Panc1 (cell line): Measurements from ENCODE around the gene UNC93A. TPM values are rescaled to one million over a fixed set of nuclear protein-coding genes. Genes with fewer than 3 reads are reported as not detected.

Experiments
- ATAC-seq: fragments of 200-7000 bp; cut with Tn5 transposase; 2 replicates; pipeline ENCODE4 v1.9.1; 2020; ENCODE audit warnings: mild to moderate bottlenecking, moderate library complexity
- BruUV-seq: library from RNA; stranded (reverse); fragments of 400-500 nt; replicated peaks from 2 replicates; lab custom pipeline; 2021; lab: Mats Ljungman, UMichigan
- CTCF ChIA-PET: fragments of 300-600 bp; sonication (Branson Sonifier 250); formaldehyde crosslinking; loops from one replicate; lab custom pipeline; 2022; ENCODE audit warnings: antibody characterized with exemption; lab: Charles Lee
- POLR2A ChIA-PET: fragments of 300-600 bp; sonication (Branson Sonifier 250); formaldehyde crosslinking; loops from one replicate; lab custom pipeline; 2022; ENCODE audit warnings: antibody characterized with exemption; lab: Charles Lee
- DNase-seq: peaks from one replicate; pipeline ENCODE4 v3.0.0-alpha.2; 2010; ENCODE audit warnings: low read depth, low spot score
- H3K27ac ChIP-seq: 2 replicates; pipeline ENCODE4 v1.5.1; 2011; ENCODE audit warnings: mild to moderate bottlenecking, low read length, inconsistent platforms
- H3K27me3 ChIP-seq: fragments of 200-500 bp; sonication (Bioruptor generic); 2 replicates; pipeline ENCODE4 v1.6.0; 2014; ENCODE audit warnings: low read length, inconsistent platforms; ENCODE audit not compliant: control insufficient read depth, insufficient read depth
- H3K36me3 ChIP-seq: fragments of 200-500 bp; sonication (Bioruptor generic); 2 replicates; pipeline ENCODE4 v1.5.1; 2014; ENCODE audit warnings: inconsistent platforms, mild to moderate bottlenecking, low read length, moderate library complexity; ENCODE audit not compliant: control insufficient read depth, insufficient read depth
- H3K4me1 ChIP-seq: 2 replicates; pipeline ENCODE4 v1.5.1; 2011; ENCODE audit warnings: inconsistent platforms, mild to moderate bottlenecking, low read length, moderate library complexity; ENCODE audit not compliant: control insufficient read depth, insufficient read depth
- H3K4me3 ChIP-seq, 2 experiments: 2 replicates each; pipeline ENCODE4 v1.5.1; 2011 to 2012; ENCODE audit warnings: low read depth in 2 of 2, low read length in 2 of 2, mild to moderate bottlenecking in 2 of 2, inconsistent platforms in 1 of 2, moderate library complexity in 1 of 2
- H3K9me3 ChIP-seq: fragments of 200-500 bp; sonication (Bioruptor generic); 2 replicates; pipeline ENCODE4 v1.5.1; 2014; ENCODE audit warnings: low read depth, mild to moderate bottlenecking, inconsistent platforms, low read length, moderate library complexity; ENCODE audit not compliant: control insufficient read depth, insufficient read depth
- CTCF ChIP-seq: fragments of 450-650 bp; IDR thresholded peaks from 2 replicates; pipeline ENCODE4 v1.5.1; 2017; ENCODE audit warnings: mild to moderate bottlenecking
- POLR2AphosphoS5 ChIP-seq: IDR thresholded peaks from 2 replicates; pipeline ENCODE4 v1.6.1; 2012; ENCODE audit warnings: mild to moderate bottlenecking, low read depth, low read length, moderate library complexity
- REST ChIP-seq, 2 experiments: IDR thresholded peaks; 2 replicates each; pipeline ENCODE4 v1.6.1; 2011 to 2012; ENCODE audit warnings: low read depth in 2 of 2, control low read depth in 1 of 2, low read length in 1 of 2, mild to moderate bottlenecking in 1 of 2, moderate library complexity in 1 of 2; ENCODE audit not compliant: insufficient read depth in 1 of 2
- SIN3A ChIP-seq: IDR thresholded peaks from 2 replicates; pipeline ENCODE4 v1.6.1; 2012; ENCODE audit warnings: low read depth, mild to moderate bottlenecking, low read length, moderate library complexity, borderline replicate concordance; ENCODE audit not compliant: insufficient read depth
- TCF7L2 ChIP-seq: IDR thresholded peaks from 2 replicates; pipeline ENCODE4 v1.6.1; 2011; ENCODE audit warnings: mild to moderate bottlenecking, low read depth, low read length, inconsistent platforms
- in situ Hi-C: cut with HindIII; loops from 2 replicates; pipeline ENCODE4 v1.10.0; 2016; ENCODE audit warnings: low sequenced_read_pairs, low pct_unique_long_range_greater_than_20kb
- intact Hi-C: fragments of 100-400 bp; cut with micrococcal nuclease; formaldehyde crosslinking; loops from one replicate; pipeline ENCODE4 v1.10.0; 2022; ENCODE audit not compliant: unreplicated experiment
- total RNA-seq: library from RNA; stranded (reverse); gene quantifications from one replicate; pipeline ENCODE4 v1.2.1, GENCODE V29; 2021; ENCODE audit not compliant: unreplicated experiment

The UNC93A gene
- total RNA-seq, 1 experiment from 2014 or later = not detected

DNA sequence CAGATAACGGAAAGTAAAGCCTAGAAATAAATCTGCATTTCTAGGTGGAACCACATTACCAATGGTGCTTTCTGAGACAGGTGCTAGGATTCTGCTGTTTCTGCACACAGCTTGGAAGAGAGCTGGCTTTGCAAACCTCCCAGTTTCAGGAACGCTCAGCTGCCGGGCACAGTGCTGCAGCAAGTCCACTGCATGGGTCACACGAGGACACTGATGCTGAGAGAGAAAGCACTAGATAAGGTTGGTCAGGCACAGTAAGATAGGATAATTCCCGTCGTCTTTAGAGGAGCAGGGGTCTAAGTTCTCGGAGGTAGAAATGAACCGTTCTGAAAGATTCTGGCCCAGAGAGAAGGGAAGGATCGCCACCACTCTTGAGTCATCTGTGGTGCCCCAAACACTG, 11.0 kb downstream of the UNC93A start:
- no TSS peak for BruUV-seq
- Histone ChIP-seq H3K4me3 (no peak overlapping the region), H3K27me3 (no peaks in the 10 kb centered on the region), H3K27ac (no peak overlapping the region), H3K9me3 (no peaks in the 10 kb centered on the region), H3K4me1 (no peaks in the 10 kb centered on the region), H3K36me3 (no peaks in the 10 kb centered on the region)
- intact Hi-C loops = no loop called here
- ChIA-PET POLR2A (no interaction called here), CTCF (no interaction called here)
- TF ChIP-seq POLR2AphosphoS5 = no peak
- TF ChIP-seq REST (IDR thresholded peaks at IDR 0.05; ENCODE audit: insufficient read depth in 1 of 2, low read depth in 2 of 2, low read length in 1 of 2) = no peak
- no peak for TF ChIP-seq CTCF
- no peak for TF ChIP-seq TCF7L2
- ATAC-seq (no peak), DNase-seq (no peak)
- in situ Hi-C loops = no loop called here

GRCh38 chr6:167302796-167303195, 11.7 kb downstream of the UNC93A start:
- no peaks in the 10 kb centered on the region for H3K27me3 ChIP-seq
- in situ Hi-C loops = no loop called here
- POLR2A ChIA-PET = no interaction called here
- no peak overlapping the region for H3K27ac ChIP-seq
- no peak overlapping the region for H3K4me3 ChIP-seq
- DNase-seq (no peak), ATAC-seq (no peak)
- no peak for TF ChIP-seq POLR2AphosphoS5
- TF ChIP-seq SIN3A = no peak
- no peak for TF ChIP-seq TCF7L2
- TF ChIP-seq REST (IDR thresholded peaks at IDR 0.05; ENCODE audit: insufficient read depth in 1 of 2, low read depth in 2 of 2, low read length in 1 of 2) = no peak
- no peak for TF ChIP-seq CTCF
- BruUV-seq = no TSS peak
- H3K36me3 ChIP-seq = no peaks in the 10 kb centered on the region
- no peaks in the 10 kb centered on the region for H3K9me3 ChIP-seq
- no peaks in the 10 kb centered on the region for H3K4me1 ChIP-seq
- intact Hi-C loops = no loop called here
- CTCF ChIA-PET = no interaction called here
